Aorta (tissue), 5 donors: Measurements from ENCODE around the gene KCNH3. TPM values are rescaled to one million over a fixed set of nuclear protein-coding genes. Genes with fewer than 3 reads are reported as not detected.

Experiments used
- ATAC-seq: fragments of 200-7000 bp; cut with Tn5 transposase; one replicate; pipeline ENCODE4 v1.9.1; 2022; ENCODE audit warnings: moderate library complexity; ENCODE audit not compliant: low FRiP score
- DNase-seq, 2 donors: peaks; one replicate each; pipeline ENCODE4 v3.0.0-alpha.2; 2020
- H3K27ac ChIP-seq, 2 donors: one replicate each; pipeline ENCODE4 v1.5.1; 2013; ENCODE audit warnings: low read length in 2 of 2, mild to moderate bottlenecking in 2 of 2, moderate library complexity in 2 of 2, control low read depth in 1 of 2, inconsistent platforms in 1 of 2, low read depth in 1 of 2
- H3K27me3 ChIP-seq, 2 donors: one replicate each; pipeline ENCODE4 v1.6.1; 2013; ENCODE audit warnings: control low read depth in 1 of 2, low read length in 1 of 2, mild to moderate bottlenecking in 1 of 2, moderate library complexity in 1 of 2; ENCODE audit not compliant: insufficient read depth in 2 of 2, control insufficient read depth in 1 of 2
- H3K36me3 ChIP-seq, 2 donors: one replicate each; pipeline ENCODE4 v1.6.1; 2013; ENCODE audit warnings: control low read depth in 1 of 2, low read length in 1 of 2, mild to moderate bottlenecking in 1 of 2; ENCODE audit not compliant: insufficient read depth in 2 of 2, control insufficient read depth in 1 of 2
- H3K4me1 ChIP-seq, 2 donors: one replicate each; pipeline ENCODE4 v1.6.1; 2013; ENCODE audit warnings: low read length in 2 of 2, control low read depth in 1 of 2, mild to moderate bottlenecking in 1 of 2, moderate library complexity in 1 of 2; ENCODE audit not compliant: insufficient read depth in 2 of 2, control insufficient read depth in 1 of 2
- H3K4me3 ChIP-seq, 2 donors: one replicate each; pipeline ENCODE4 v1.5.1; 2013; ENCODE audit warnings: low read length in 2 of 2, control low read depth in 1 of 2, mild to moderate bottlenecking in 1 of 2
- H3K9me3 ChIP-seq: one replicate; pipeline ENCODE4 v1.6.1; 2013; ENCODE audit warnings: mild to moderate bottlenecking, low read length; ENCODE audit not compliant: control insufficient read depth
- WGBS, 2 donors: extraction: QIAGEN DNeasy Blood & Tissue Kit; methylation state at CpG; one replicate each; pipeline ENCODE4 v1.1.7; 2013; 5-methylcytosine and 5-hydroxymethylcytosine counted together
- intact Hi-C, 2 donors: fragments of 100-400 bp; cut with DNase I; formaldehyde crosslinking; loops; one replicate each; pipeline versions ENCODE4 v1.14.2 to v1.15.0; 2022
- polyA plus RNA-seq, 2 donors: library from polyadenylated mRNA; stranded (reverse); fragments of 200-250 nt; gene quantifications; one replicate each; pipeline ENCODE4 v1.2.3, GENCODE V29; 2013
- total RNA-seq, 2 donors: library from RNA; stranded (reverse); fragmentation: NEBNext Ultra II Directional; extraction: Animal tissue kit (Norgen Biotek cat#: 25700); gene quantifications; one replicate each; pipeline ENCODE4 v1.2.1, GENCODE V29; 2021
- donor health status: healthy with polysubstance abuse.
- donor health status: Bipolar disorder and iron deficiency.
- donor health status: DM: no; HTN: no; CAD: no.
- donor health status: DM: no; HTN: no; CAD: no.
- donor health status: DM: yes; HTN: yes; CAD: no.

KCNH3 gene
- total and polyA plus RNA-seq, 4 donors, result 0.10 to 1.7 (median 0.90) TPM

GRCh38 chr12:49585477-49586459 lies 46.9 kb downstream of the KCNH3 start:
- WGBS, 2 donors, result 78 to 81% methylated on average over 16 of the region's 16 CpGs
- Histone ChIP-seq H3K4me3 (no peak overlapping the region), H3K27ac (no peak overlapping the region), H3K36me3 (no peaks in the 10 kb centered on the region), H3K9me3 (no peaks in the 10 kb centered on the region), H3K27me3 (no peaks in the 10 kb centered on the region), H3K4me1 (no peaks in the 10 kb centered on the region)
- peak in 1 of 2 donors; percentile 49 for DNase-seq
- ATAC-seq, result no peak
- intact Hi-C loops, result no loop called here

- ATAC-seq, result no peak
- H3K4me3 ChIP-seq, result no peak overlapping the region
- H3K36me3 ChIP-seq, result no peaks in the 10 kb centered on the region
- H3K27ac ChIP-seq, result no peak overlapping the region
- H3K9me3 ChIP-seq, result no peaks in the 10 kb centered on the region
- H3K4me1 ChIP-seq, result no peaks in the 10 kb centered on the region
- 88 to 89% methylated on average over 11 of the region's 11 CpGs for WGBS, 2 donors
- H3K27me3 ChIP-seq, result no peaks in the 10 kb centered on the region
- no peak for DNase-seq
- intact Hi-C loops, result no loop called here
Observed at GRCh38 chr12:49587174-49587908, 48.5 kb downstream of the KCNH3 start.

DNA sequence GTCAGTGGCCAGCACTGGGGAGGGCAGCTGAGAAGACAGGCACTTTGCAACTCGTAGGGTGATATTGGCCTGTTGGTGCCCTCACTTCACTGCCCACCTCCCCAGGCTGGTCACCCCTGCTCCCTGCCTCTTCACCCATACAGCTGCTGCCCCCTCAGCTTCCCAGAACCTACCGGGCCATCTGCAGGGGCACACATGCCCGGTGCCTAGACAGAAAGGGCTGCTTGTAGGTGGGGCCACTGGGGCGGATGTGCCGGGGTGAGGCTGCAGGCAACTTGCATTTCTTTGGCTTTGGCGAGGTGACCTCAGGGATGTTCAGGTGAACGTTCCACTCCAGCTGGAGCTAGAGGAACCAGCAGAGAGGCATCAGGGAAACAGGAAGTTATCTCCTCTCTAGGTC lies 49.5 kb downstream of the KCNH3 start:
- Histone ChIP-seq H3K27me3 (no peaks in the 10 kb centered on the region), H3K9me3 (no peaks in the 10 kb centered on the region), H3K27ac (no peak overlapping the region), H3K4me3 (no peak overlapping the region), H3K4me1 (no peaks in the 10 kb centered on the region), H3K36me3 (no peaks in the 10 kb centered on the region)
- no peak for DNase-seq
- intact Hi-C loops, result no loop called here
- ATAC-seq, result no peak
- WGBS, 2 donors, result 94% methylated on average over 7 of the region's 7 CpGs

DNA sequence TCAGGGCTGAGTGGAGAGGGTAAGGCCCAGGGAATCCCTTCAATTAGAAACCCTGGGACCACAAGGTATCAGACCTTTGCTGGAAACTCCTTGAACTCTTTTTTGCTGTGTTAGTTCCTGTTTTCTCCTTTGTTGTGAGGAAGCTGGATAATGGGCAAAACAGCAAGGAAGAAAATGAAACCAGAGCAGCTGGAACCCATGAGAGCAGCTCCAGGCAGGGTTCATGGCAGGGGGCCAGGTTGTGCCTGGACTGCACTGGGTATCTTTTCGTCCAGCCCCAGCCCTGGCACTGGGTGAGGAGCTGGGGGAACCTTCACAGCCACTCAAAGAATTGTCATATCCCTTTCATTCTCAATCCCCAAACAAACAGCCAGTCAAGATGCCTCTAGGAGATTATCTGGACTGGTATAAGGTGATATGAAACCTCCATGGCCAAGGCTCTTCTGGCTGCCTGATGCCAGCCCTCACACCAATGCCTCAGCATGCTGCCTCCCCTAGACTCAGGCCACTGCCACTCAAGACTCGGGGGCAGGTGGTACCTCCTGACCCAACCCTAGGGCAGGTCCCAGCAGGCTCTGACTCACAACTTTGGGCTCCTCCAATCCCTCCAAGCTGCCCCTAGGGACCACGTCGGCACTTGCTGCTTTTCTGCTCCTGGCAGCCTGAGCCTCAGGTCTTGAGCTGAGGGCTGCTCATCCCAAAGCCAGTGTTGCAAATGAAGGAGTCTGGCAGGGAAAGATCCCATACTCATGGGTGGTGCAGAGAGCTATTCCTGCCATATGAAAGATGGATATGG lies 50.1 kb downstream of the KCNH3 start:
- WGBS, 2 donors, result 49 to 59% methylated on average over 4 of the region's 4 CpGs
- intact Hi-C loops, result no loop called here
- no peaks in the 10 kb centered on the region for H3K9me3 ChIP-seq
- H3K4me3 ChIP-seq, result no peak overlapping the region
- H3K27ac ChIP-seq, result no peak overlapping the region
- DNase-seq (no peak), ATAC-seq (no peak)
- no peaks in the 10 kb centered on the region for H3K27me3 ChIP-seq
- no peaks in the 10 kb centered on the region for H3K4me1 ChIP-seq
- no peaks in the 10 kb centered on the region for H3K36me3 ChIP-seq

- 79 to 80% methylated on average over 10 of the region's 10 CpGs for WGBS, 2 donors
- no peak for ATAC-seq
Observed at GRCh38 chr12:49598527-49598926, 59.7 kb downstream of the KCNH3 start.

DNA sequence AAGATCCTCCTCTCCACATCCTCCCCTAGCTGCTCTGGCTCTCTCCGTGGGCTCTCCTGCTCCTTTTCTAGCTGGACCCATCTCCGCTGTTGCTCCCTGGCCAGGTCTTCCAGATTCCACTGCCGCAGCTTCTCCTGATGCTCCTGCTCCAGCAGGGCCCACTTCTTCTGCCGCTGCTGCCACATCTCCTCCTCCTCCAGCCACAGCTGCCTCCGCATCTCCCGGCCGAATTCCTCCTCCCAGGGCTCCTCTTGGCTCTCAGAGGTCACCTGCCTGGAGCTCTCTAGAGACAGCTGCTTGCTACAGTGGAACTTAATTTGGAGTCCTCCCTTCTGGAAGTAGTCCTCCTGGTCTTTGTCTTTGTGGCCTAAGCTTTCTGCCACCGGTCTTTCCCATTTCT lies 61.1 kb downstream of the KCNH3 start:
- Histone ChIP-seq H3K4me1 (no peaks in the 10 kb centered on the region), H3K9me3 (no peaks in the 10 kb centered on the region), H3K27me3 (no peaks in the 10 kb centered on the region), H3K4me3 (no peak overlapping the region), H3K36me3 (no peaks in the 10 kb centered on the region), H3K27ac (no peak overlapping the region)
- DNase-seq (no peak), ATAC-seq (no peak)
- WGBS, 2 donors, result 91 to 97% methylated on average over 8 of the region's 8 CpGs
- intact Hi-C loops, result no loop called here

More at GRCh38 chr12:49598527-49598926, 59.7 kb downstream of the KCNH3 start:
- intact Hi-C loops, result no loop called here
- no peak overlapping the region for H3K4me3 ChIP-seq
- DNase-seq, result no peak
- no peak overlapping the region for H3K27ac ChIP-seq
- H3K27me3 ChIP-seq, result no peaks in the 10 kb centered on the region
- no peaks in the 10 kb centered on the region for H3K9me3 ChIP-seq
- H3K36me3 ChIP-seq, result no peaks in the 10 kb centered on the region
- no peaks in the 10 kb centered on the region for H3K4me1 ChIP-seq

GRCh38 chr12:49603721-49604120 lies 64.9 kb downstream of the KCNH3 start:
- WGBS, 2 donors, result 78 to 81% methylated on average over 1 of the region's 1 CpG
- H3K27ac ChIP-seq, result no peak overlapping the region
- no peak overlapping the region for H3K4me3 ChIP-seq
- H3K9me3 ChIP-seq, result no peaks in the 10 kb centered on the region
- H3K4me1 ChIP-seq, result no peaks in the 10 kb centered on the region
- no peaks in the 10 kb centered on the region for H3K27me3 ChIP-seq
- DNase-seq (no peak), ATAC-seq (no peak)
- H3K36me3 ChIP-seq, result no peaks in the 10 kb centered on the region
- intact Hi-C loops, result no loop called here

DNA sequence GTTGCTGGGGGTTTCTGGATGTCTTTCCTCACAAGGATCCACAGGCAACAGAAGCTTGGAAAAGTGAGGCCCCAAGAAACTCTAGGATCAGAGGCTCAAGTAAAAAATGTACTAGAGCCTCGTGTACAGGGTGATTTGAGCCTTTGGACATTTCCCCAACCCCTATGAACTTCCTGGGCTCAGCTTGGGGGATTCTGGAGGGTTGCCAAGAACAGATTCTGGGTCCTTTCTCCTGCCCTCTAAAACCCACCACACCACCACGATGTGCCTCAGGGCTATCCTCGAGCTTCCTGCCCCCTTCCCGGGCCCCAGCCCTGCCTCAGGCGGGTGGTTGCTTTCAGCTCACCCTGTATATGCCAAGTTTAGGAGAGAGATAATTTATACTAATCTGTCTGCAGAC lies 66.0 kb downstream of the KCNH3 start:
- WGBS, 2 donors, result 67 to 74% methylated on average over 5 of the region's 5 CpGs
- Histone ChIP-seq H3K27me3 (no peaks in the 10 kb centered on the region), H3K9me3 (no peaks in the 10 kb centered on the region), H3K4me3 (no peak overlapping the region), H3K27ac (no peak overlapping the region), H3K36me3 (no peaks in the 10 kb centered on the region), H3K4me1 (no peaks in the 10 kb centered on the region)
- ATAC-seq (no peak), DNase-seq (no peak)
- intact Hi-C loops, result no loop called here
